OCI-LY3 (cell line): ENCODE data around the gene NDST3.
"Not testable (repeated sequence)": the region's sequence is repeated elsewhere in the genome, so short reads cannot be mapped to it uniquely, and the experiment has no call there.

Source experiments
- H2AFZ ChIP-seq: fragments of 200-600, 300-600 bp; shearing (Covaris generic); 2 replicates; pipeline ENCODE4 v1.6.0; 2014; ENCODE audit warnings: antibody characterized with exemption, low read depth, low read length
- H3K27ac ChIP-seq: fragments of 200-600, 300-600 bp; sonication (generic); 2 replicates; pipeline ENCODE4 v1.5.1; 2014; ENCODE audit warnings: mild to moderate bottlenecking, low read length, moderate library complexity, mixed read lengths
- H3K27me3 ChIP-seq: fragments of 200-600, 300-600 bp; sonication (generic); 2 replicates; pipeline ENCODE4 v1.6.1; 2014; ENCODE audit warnings: low read depth, low read length, mixed read lengths
- H3K36me3 ChIP-seq: fragments of 200-600, 300-600 bp; sonication (generic); replicated peaks from 2 replicates; pipeline ENCODE3; 2014; ENCODE audit warnings: low read depth, low read length, mixed read lengths
- H3K4me1 ChIP-seq: fragments of 300-600, 200-600 bp; sonication (generic); 2 replicates; pipeline ENCODE4 v1.6.1; 2014; ENCODE audit warnings: low read length, mixed read lengths
- H3K4me2 ChIP-seq: fragments of 200-600, 300-600 bp; sonication (generic); 2 replicates; pipeline ENCODE4 v1.6.1; 2014; ENCODE audit warnings: low read length, mixed read lengths
- H3K4me3 ChIP-seq: fragments of 300-600, 200-600 bp; sonication (generic); 2 replicates; pipeline ENCODE4 v1.5.1; 2014; ENCODE audit warnings: antibody characterized with exemption, mild to moderate bottlenecking, low read length, moderate library complexity
- H3K79me2 ChIP-seq: fragments of 300-600, 200-600 bp; shearing (Covaris generic); 2 replicates; pipeline ENCODE4 v1.6.1; 2014; ENCODE audit warnings: mild to moderate bottlenecking, low read length, mixed read lengths
- H3K9ac ChIP-seq: fragments of 300-600, 200-600 bp; shearing (Covaris generic); 2 replicates; pipeline ENCODE4 v1.6.0; 2014; ENCODE audit warnings: mild to moderate bottlenecking, low read length, moderate library complexity
- H3K9me3 ChIP-seq: fragments of 200-600, 300-600 bp; shearing (Covaris generic); 2 replicates; pipeline ENCODE4 v1.6.1; 2014; ENCODE audit warnings: low read length, mixed read lengths; ENCODE audit not compliant: insufficient read depth
- H4K20me1 ChIP-seq: fragments of 200-600, 300-600 bp; sonication (generic); 2 replicates; pipeline ENCODE4 v1.6.1; 2016; ENCODE audit warnings: low read length, mixed read lengths; ENCODE audit not compliant: insufficient read depth
- CTCF ChIP-seq: fragments of 200-600, 300-600 bp; sonication (generic); IDR thresholded peaks from 2 replicates; pipeline ENCODE4 v1.5.1; 2014; ENCODE audit warnings: antibody characterized with exemption, low read length, low read depth
- EZH2phosphoT487 ChIP-seq: fragments of 200-600 bp; shearing (Covaris generic); IDR thresholded peaks from 2 replicates; pipeline ENCODE4 v1.6.1; 2018; ENCODE audit warnings: antibody characterized with exemption, mixed run types, low read depth

Gene NDST3

DNA sequence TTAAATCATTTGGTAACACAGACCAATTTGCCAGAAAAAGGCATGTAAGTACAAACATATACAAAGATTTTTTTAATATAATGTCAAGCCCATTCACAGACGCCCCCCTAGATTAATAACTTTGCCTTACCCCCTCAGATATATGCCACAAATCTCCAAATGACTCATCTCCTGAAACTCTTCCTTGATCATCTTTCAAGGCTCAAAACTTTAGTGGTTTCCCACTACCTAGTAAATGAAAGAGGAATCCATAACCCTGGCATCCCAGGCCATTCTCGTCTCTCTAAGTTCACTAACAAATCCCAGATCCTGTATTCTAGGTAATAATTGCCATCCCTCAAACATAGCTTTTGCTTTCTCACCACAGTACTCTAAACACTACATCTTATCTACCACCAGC, 256.7 kb downstream of the NDST3 start:
- H3K27me3 ChIP-seq: no peaks in the 10 kb centered on the region
- H3K9ac ChIP-seq: no peak overlapping the region
- TF ChIP-seq CTCF: no peak
- TF ChIP-seq EZH2phosphoT487: no peak
- H3K27ac ChIP-seq: no peak overlapping the region
- H3K79me2 ChIP-seq: no peaks in the 10 kb centered on the region
- no peak overlapping the region for H3K4me3 ChIP-seq
- no peaks in the 10 kb centered on the region for H3K9me3 ChIP-seq
- H3K36me3 ChIP-seq: no peaks in the 10 kb centered on the region
- no peaks in the 10 kb centered on the region for H3K4me1 ChIP-seq
- H2AFZ ChIP-seq: no peak overlapping the region
- H4K20me1 ChIP-seq: no peaks in the 10 kb centered on the region
- no peak overlapping the region for H3K4me2 ChIP-seq

- Histone ChIP-seq H3K79me2 (no peaks in the 10 kb centered on the region), H3K9ac (no peak overlapping the region), H3K4me2 (no peak overlapping the region), H3K27me3 (no peaks in the 10 kb centered on the region), H3K9me3 (no peaks in the 10 kb centered on the region), H3K27ac (no peak overlapping the region), H3K36me3 (no peaks in the 10 kb centered on the region), H4K20me1 (no peaks in the 10 kb centered on the region), H2AFZ (no peak overlapping the region), H3K4me1 (no peaks in the 10 kb centered on the region), H3K4me3 (no peak overlapping the region)
- TF ChIP-seq CTCF: no peak
- no peak for TF ChIP-seq EZH2phosphoT487
Measured at GRCh38 chr4:118296729-118297128, 262.4 kb downstream of the NDST3 start.

GRCh38 chr4:118299619-118300018, 265.3 kb downstream of the NDST3 start:
- H3K9me3 ChIP-seq, H3K9ac ChIP-seq, H3K27me3 ChIP-seq, H3K4me3 ChIP-seq, H3K4me1 ChIP-seq, H2AFZ ChIP-seq, H3K4me2 ChIP-seq, H3K79me2 ChIP-seq, H3K27ac ChIP-seq, H4K20me1 ChIP-seq, H3K36me3 ChIP-seq: not testable (repeated sequence)

- H3K4me3 ChIP-seq: no peak overlapping the region
- H3K36me3 ChIP-seq: no peaks in the 10 kb centered on the region
- H3K79me2 ChIP-seq: no peaks in the 10 kb centered on the region
- H3K4me2 ChIP-seq: no peak overlapping the region
- no peak overlapping the region for H2AFZ ChIP-seq
- no peaks in the 10 kb centered on the region for H3K27me3 ChIP-seq
- H3K27ac ChIP-seq: no peak overlapping the region
- H3K9me3 ChIP-seq: no peaks in the 10 kb centered on the region
- H3K9ac ChIP-seq: no peak overlapping the region
- H3K4me1 ChIP-seq: no peaks in the 10 kb centered on the region
- TF ChIP-seq EZH2phosphoT487 (no peak), CTCF (no peak)
- H4K20me1 ChIP-seq: no peaks in the 10 kb centered on the region
Measured at GRCh38 chr4:118307643-118308042, 273.4 kb downstream of the NDST3 start.
